ENCODE results near the gene INTS11.

Gene INTS11

GRCh38 chr1:1310476-1311053, 13.9 kb downstream of the INTS11 start:
- DNase-seq: no peak

- DNase-seq: no peak
These were observed 14.4 kb downstream of the INTS11 start for GRCh38 chr1:1310109-1310385.

- no peak for DNase-seq
These were observed 15.0 kb downstream of the INTS11 start for GRCh38 chr1:1309251-1310108.

- no peak for DNase-seq
These were observed 15.7 kb downstream of the INTS11 start for GRCh38 chr1:1308756-1309250.

- peak; percentile 66 for DNase-seq
These were observed 16.3 kb downstream of the INTS11 start, which contains the start of the genes ACAP3 and PUSL1 for GRCh38 chr1:1307923-1308755. Gene ACAP3 (minus strand): TSS chr1:1307930. CDS start chr1:1307815, 115 bp downstream. Gene PUSL1 (plus strand): TSS chr1:1308597. CDS start chr1:1308644, 47 bp downstream.

GRCh38 chr1:1307261-1307922, 17.1 kb downstream of the INTS11 start:
- DNase-seq: no peak

GRCh38 chr1:1306661-1307260, 17.7 kb downstream of the INTS11 start:
- DNase-seq: no peak

GRCh38 chr1:1306070-1306660, 18.3 kb downstream of the INTS11 start:
- DNase-seq: no peak

GRCh38 chr1:1305300-1306069, 19.0 kb downstream of the INTS11 start:
- no peak for DNase-seq

GRCh38 chr1:1304331-1305299, 19.8 kb downstream of the INTS11 start:
- DNase-seq: no peak

GRCh38 chr1:1303736-1304135, 20.7 kb downstream of the INTS11 start:
- DNase-seq: no peak

GRCh38 chr1:1302951-1303509, 21.4 kb downstream of the INTS11 start:
- no peak for DNase-seq

GRCh38 chr1:1302006-1302430, 22.4 kb downstream of the INTS11 start:
- no peak for DNase-seq

- no peak for DNase-seq
These were observed 24.1 kb downstream of the INTS11 start for GRCh38 chr1:1300352-1300739.

GRCh38 chr1:1299686-1300351, 24.6 kb downstream of the INTS11 start:
- DNase-seq: no peak

- no peak for DNase-seq
These were observed 25.4 kb downstream of the INTS11 start for GRCh38 chr1:1298861-1299685.

GRCh38 chr1:1297802-1298424, 26.5 kb downstream of the INTS11 start:
- DNase-seq: no peak
